H1 (cell line): Measurements from ENCODE around the gene KDF1.

Experiments
- BCL11A ChIP-seq, 2 experiments: IDR thresholded peaks; one replicate each; pipeline ENCODE4 v1.6.1; 2011; ENCODE audit warnings: low read depth in 2 of 2, low read length in 2 of 2, mild to moderate bottlenecking in 2 of 2
- CTCF ChIP-seq, 3 experiments: IDR thresholded peaks; 1 replicate in 2 of 3; 2 replicates in 1 of 3; pipeline versions ENCODE4 v1.5.1 to v1.6.1; 2011; ENCODE audit warnings: low read length in 3 of 3, mild to moderate bottlenecking in 3 of 3, inconsistent platforms in 2 of 3, low read depth in 1 of 3, moderate library complexity in 1 of 3; ENCODE audit not compliant: insufficient read depth in 1 of 3; ENCODE audit errors: control extremely low read depth in 1 of 3
- EZH2 ChIP-seq: fragments of 200-600 bp; sonication (generic); IDR thresholded peaks from 2 replicates; pipeline ENCODE4 v1.7.1; 2012; ENCODE audit warnings: low read depth, mild to moderate bottlenecking, moderate library complexity, low read length, inconsistent platforms; ENCODE audit not compliant: severe bottlenecking
- NANOG ChIP-seq: IDR thresholded peaks from 2 replicates; pipeline ENCODE4 v1.6.1; 2011; ENCODE audit warnings: low read length, low read depth, mild to moderate bottlenecking, inconsistent platforms; ENCODE audit not compliant: insufficient read depth, poor library complexity, severe bottlenecking
- POLR2A ChIP-seq, 2 experiments: IDR thresholded peaks; 1 replicate in 1 of 2; 2 replicates in 1 of 2; pipeline ENCODE4 v1.6.1; 2011; ENCODE audit warnings: low read depth in 2 of 2, low read length in 2 of 2, mild to moderate bottlenecking in 2 of 2; ENCODE audit errors: control extremely low read depth in 1 of 2

GRCh38 chr1:26996024-26996423 is 35.8 kb upstream of the KDF1 start:
- TF ChIP-seq CTCF (IDR thresholded peaks at IDR 0.05; ENCODE audit: control extremely low read depth in 1 of 3, insufficient read depth in 1 of 3, low read depth in 1 of 3, low read length in 3 of 3) (no peak), BCL11A (IDR thresholded peaks at IDR 0.05; ENCODE audit: low read depth in 2 of 2, low read length in 2 of 2) (no peak), EZH2 (no peak), NANOG (no peak), POLR2A (IDR thresholded peaks at IDR 0.05; ENCODE audit: control extremely low read depth in 1 of 2, low read depth in 2 of 2, low read length in 2 of 2) (no peak)
